Transverse colon (tissue), 4 donors: ENCODE measurements around the gene GNG11. TPM values are rescaled to one million over a fixed set of nuclear protein-coding genes. Genes with fewer than 3 reads are reported as not detected.

Source experiments
- DNase-seq: peaks from one replicate; pipeline ENCODE4 v3.0.0-alpha.2; 2019
- H3K27ac ChIP-seq, 4 donors: fragments of 200-600 bp; sonication (generic); 2 replicates each; pipeline ENCODE4 v1.5.1; 2016 to 2018; ENCODE audit warnings: inconsistent platforms in 4 of 4
- H3K27me3 ChIP-seq: fragments of 200-600 bp; sonication (generic); 2 replicates; pipeline ENCODE4 v1.5.1; 2017; ENCODE audit warnings: inconsistent platforms
- H3K36me3 ChIP-seq, 4 donors: fragments of 200-600 bp; sonication (generic); 2 replicates each; pipeline ENCODE4 v1.5.1; 2017 to 2019; ENCODE audit warnings: inconsistent platforms in 4 of 4
- H3K4me1 ChIP-seq, 4 donors: fragments of 200-600 bp; sonication (generic); 2 replicates each; pipeline ENCODE4 v1.5.1; 2017 to 2020; ENCODE audit warnings: inconsistent platforms in 4 of 4
- H3K4me3 ChIP-seq, 4 donors: fragments of 200-600 bp; sonication (generic); 1 replicate in 1 of 4; 2 replicates in 3 of 4; pipeline versions ENCODE4 v1.5.1 to v1.6.1; 2017 to 2019; ENCODE audit warnings: inconsistent platforms in 4 of 4
- H3K9me3 ChIP-seq, 2 donors: fragments of 200-600 bp; sonication (generic); 2 replicates each; pipeline ENCODE4 v1.5.1; 2017 to 2019; ENCODE audit warnings: inconsistent platforms in 2 of 2
- CTCF ChIP-seq, 5 experiments: fragments of 200-600 bp in 3 of 5; fragments of 450-650 bp in 2 of 5; sonication (generic) in 3 of 5; IDR thresholded peaks; 1 replicate in 2 of 5; 2 replicates in 3 of 5; pipeline ENCODE4 v1.5.1; 2016 to 2017; ENCODE audit warnings: antibody characterized with exemption in 5 of 5, inconsistent platforms in 3 of 5, mild to moderate bottlenecking in 2 of 5, moderate library complexity in 1 of 5
- EP300 ChIP-seq: sonication (generic); formaldehyde crosslinking; IDR thresholded peaks from one replicate; pipeline ENCODE4 v1.6.1; 2017; ENCODE audit warnings: antibody characterized with exemption, low read depth
- POLR2A ChIP-seq: fragments of 450-650 bp; IDR thresholded peaks from one replicate; pipeline ENCODE4 v1.6.1; 2016; ENCODE audit warnings: antibody characterized with exemption, mild to moderate bottlenecking, moderate library complexity
- POLR2AphosphoS5 ChIP-seq, 3 donors: sonication (generic); formaldehyde crosslinking; IDR thresholded peaks; one replicate each; pipeline ENCODE4 v1.6.1; 2016; ENCODE audit warnings: antibody characterized with exemption in 3 of 3
- WGBS, 2 donors: methylation state at CpG; one replicate each; pipeline ENCODE4 v1.1.5; 2018; ENCODE audit warnings: low coverage in 1 of 2; 5-methylcytosine and 5-hydroxymethylcytosine counted together
- in situ Hi-C, 4 donors: fragments of 200-750 bp; cut with MboI; loops; one replicate each; pipeline versions ENCODE4 v1.15.0 to v1.15.1; 2017; ENCODE audit warnings: low sequenced_read_pairs in 3 of 4, low pct_ligation_motif_present in 1 of 4, low pct_unique_long_range_greater_than_20kb in 1 of 4
- intact Hi-C: fragments of 100-400 bp; cut with DNase I; formaldehyde crosslinking; loops from one replicate; pipeline ENCODE4 v1.15.1; 2023; ENCODE audit warnings: low total_unique reads
- total RNA-seq, 4 donors: library from RNA; depleted of rRNA; stranded (reverse); fragments of >200 nt; gene quantifications; one replicate each; pipeline ENCODE4 v1.1.0, GENCODE V29; 2016

Gene GNG11
- total RNA-seq, 4 donors from 2014 or later = 3.0 to 6.2 (median 4.7) TPM

- no peak for DNase-seq
- no peak overlapping the region for H3K27ac ChIP-seq
- no peaks in the 10 kb centered on the region for H3K36me3 ChIP-seq
- H3K27me3 ChIP-seq = no peaks in the 10 kb centered on the region
- WGBS, 2 donors = 90 to 97% methylated on average over 5 of the region's 5 CpGs
- in situ Hi-C loops = no loop called here
- intact Hi-C loops = no loop called here
- no peak for TF ChIP-seq EP300
- TF ChIP-seq CTCF (IDR thresholded peaks at IDR 0.05) = no peak
- no peak for TF ChIP-seq POLR2AphosphoS5 (IDR thresholded peaks at IDR 0.05)
- no peak for TF ChIP-seq POLR2A
- no peak overlapping the region for H3K4me3 ChIP-seq
- H3K9me3 ChIP-seq = no peaks in the 10 kb centered on the region
- no peaks in the 10 kb centered on the region for H3K4me1 ChIP-seq
Measured at GRCh38 chr7:93964262-93964661, 42.7 kb downstream of the GNG11 start.

GRCh38 chr7:93964813-93965212, 43.3 kb downstream of the GNG11 start:
- H3K9me3 ChIP-seq = no peaks in the 10 kb centered on the region
- H3K4me1 ChIP-seq = no peaks in the 10 kb centered on the region
- no peaks in the 10 kb centered on the region for H3K36me3 ChIP-seq
- in situ Hi-C loops (no loop called here), intact Hi-C loops (no loop called here)
- no peak overlapping the region for H3K4me3 ChIP-seq
- TF ChIP-seq POLR2AphosphoS5 (IDR thresholded peaks at IDR 0.05) = no peak
- no peaks in the 10 kb centered on the region for H3K27me3 ChIP-seq
- WGBS, 2 donors = 72 to 76% methylated on average over 3 of the region's 3 CpGs
- H3K27ac ChIP-seq = no peak overlapping the region
- DNase-seq = no peak

- WGBS, 2 donors = 84 to 94% methylated on average over 2 of the region's 2 CpGs
- no peak for TF ChIP-seq POLR2AphosphoS5 (IDR thresholded peaks at IDR 0.05)
- TF ChIP-seq POLR2A = no peak
- TF ChIP-seq CTCF (IDR thresholded peaks at IDR 0.05) = no peak
- no peak for TF ChIP-seq EP300
- Histone ChIP-seq H3K9me3 (no peaks in the 10 kb centered on the region), H3K4me1 (no peaks in the 10 kb centered on the region), H3K4me3 (no peak overlapping the region), H3K27ac (no peak overlapping the region), H3K27me3 (no peaks in the 10 kb centered on the region), H3K36me3 (no peaks in the 10 kb centered on the region)
- no peak for DNase-seq
- in situ Hi-C loops = no loop called here
- intact Hi-C loops = no loop called here
Measured at GRCh38 chr7:93968911-93969620, 47.5 kb downstream of the GNG11 start.

- no peak for DNase-seq
- H3K4me1 ChIP-seq = no peaks in the 10 kb centered on the region
- TF ChIP-seq EP300 (no peak), POLR2AphosphoS5 (IDR thresholded peaks at IDR 0.05) (no peak), POLR2A (no peak), CTCF (IDR thresholded peaks at IDR 0.05) (no peak)
- H3K27ac ChIP-seq = no peak overlapping the region
- intact Hi-C loops = no loop called here
- WGBS, 2 donors = 75 to 84% methylated on average over 6 of the region's 6 CpGs
- in situ Hi-C loops = no loop called here
- no peaks in the 10 kb centered on the region for H3K36me3 ChIP-seq
- H3K4me3 ChIP-seq = no peak overlapping the region
- no peaks in the 10 kb centered on the region for H3K27me3 ChIP-seq
- no peaks in the 10 kb centered on the region for H3K9me3 ChIP-seq
Measured at GRCh38 chr7:93972029-93972725, 50.6 kb downstream of the GNG11 start.
